GM21786 (cell line): Measurements from ENCODE around the gene CIAO2A.

ENCODE experiments used
- ATAC-seq: cut with Tn5 transposase; IDR thresholded peaks from one replicate; pipeline ENCODE4 v1.9.1; 2021; ENCODE audit not compliant: unreplicated experiment

CIAO2A gene

DNA sequence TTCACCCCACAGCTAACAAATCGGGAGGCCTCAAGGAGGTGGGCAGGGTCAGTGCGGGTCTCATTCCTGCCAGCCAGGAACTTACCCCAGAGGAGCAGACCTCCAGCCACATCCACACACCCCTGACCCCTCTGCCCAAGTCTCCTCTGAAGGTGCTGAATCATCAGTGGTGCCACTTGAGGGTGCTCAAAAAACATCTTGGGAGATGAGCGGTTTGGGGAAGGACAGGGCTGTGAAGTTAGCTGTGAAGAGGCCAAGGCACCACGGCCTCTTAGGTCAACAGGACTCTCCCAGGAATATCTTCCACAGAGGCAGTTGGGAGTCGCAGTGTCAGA, 48.6 kb downstream of the CIAO2A start:
- no peak for ATAC-seq

GRCh38 chr15:64044300-64045100, 49.1 kb downstream of the CIAO2A start:
- peak; percentile 54 for ATAC-seq

DNA sequence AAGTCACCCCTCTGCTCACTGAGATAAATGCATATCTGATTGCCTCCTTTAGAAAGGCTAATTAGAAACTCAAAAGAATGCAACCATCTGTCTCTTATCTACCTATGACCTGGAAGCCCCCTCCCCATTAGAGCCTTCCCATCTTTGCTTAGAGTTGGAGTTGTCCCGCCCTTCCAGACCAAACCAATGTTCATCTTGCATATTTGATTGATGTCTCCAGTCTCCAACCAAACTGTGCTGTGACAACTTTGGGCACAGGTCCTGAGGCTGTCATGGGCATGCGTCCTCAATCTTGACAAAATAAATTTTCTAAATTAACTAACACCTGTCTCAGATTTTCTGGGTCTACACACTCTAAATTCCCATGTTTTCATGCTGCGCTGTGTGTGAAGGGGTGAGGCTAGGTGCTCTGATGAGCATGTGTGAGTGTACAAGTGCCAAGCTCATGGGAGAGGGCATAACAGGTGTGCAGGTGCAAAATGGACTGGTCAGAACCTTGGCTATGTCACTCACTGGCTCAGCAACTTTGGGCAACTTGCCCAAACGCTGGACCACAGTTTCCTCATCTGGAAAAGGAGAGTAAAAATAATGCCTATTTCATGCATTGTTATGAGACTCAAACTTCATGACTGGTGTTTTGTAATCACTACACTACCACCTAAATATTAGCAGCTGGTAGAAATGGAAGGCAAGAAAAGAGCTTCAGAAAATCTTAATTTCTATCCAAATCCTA, 54.6 kb downstream of the CIAO2A start:
- ATAC-seq: no peak

- ATAC-seq: no peak
Observed at GRCh38 chr15:64037966-64038365, 55.7 kb downstream of the CIAO2A start.

GRCh38 chr15:64037116-64037515, 56.5 kb downstream of the CIAO2A start:
- ATAC-seq: no peak

DNA sequence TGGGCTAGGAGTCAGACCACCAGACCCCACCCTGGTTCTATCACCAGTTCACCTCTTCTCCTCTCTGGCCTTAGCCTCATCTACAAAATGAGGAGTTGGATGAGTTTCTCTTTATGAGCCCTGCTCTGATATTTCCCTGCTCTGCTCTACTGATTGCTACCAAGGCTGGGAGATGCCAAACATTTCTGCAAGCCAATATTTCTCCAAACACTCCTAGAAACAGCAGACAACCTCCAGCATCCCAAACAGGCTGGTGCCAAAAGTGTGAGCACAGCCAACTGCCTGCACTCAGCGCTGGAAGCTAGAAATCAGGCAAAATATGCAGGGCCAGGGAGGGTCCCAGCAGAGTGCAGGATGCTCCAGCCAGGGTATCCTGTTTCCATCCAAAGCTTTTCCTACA, 58.1 kb downstream of the CIAO2A start:
- no peak for ATAC-seq

GRCh38 chr15:64034519-64034918, 59.1 kb downstream of the CIAO2A start:
- no peak for ATAC-seq

DNA sequence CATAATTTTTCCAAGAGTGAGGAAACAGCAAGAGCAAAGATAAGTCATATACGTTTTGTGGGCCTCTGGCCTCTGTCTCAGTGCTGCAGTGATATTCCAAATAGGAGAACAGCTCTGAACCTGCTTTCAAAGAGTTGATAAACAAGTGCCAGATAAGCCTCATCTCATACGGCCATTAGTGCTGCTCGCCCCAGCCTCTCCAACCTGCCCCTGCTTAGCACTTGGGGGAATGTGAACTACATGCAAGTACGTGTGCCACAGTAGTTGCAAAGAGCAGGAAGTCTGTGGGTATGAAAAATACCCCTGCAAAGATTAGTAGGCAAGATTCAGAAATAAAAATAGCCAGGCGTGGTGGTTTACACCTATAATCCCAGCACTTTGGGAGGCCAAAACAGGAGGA, 61.3 kb downstream of the CIAO2A start:
- ATAC-seq: no peak

DNA sequence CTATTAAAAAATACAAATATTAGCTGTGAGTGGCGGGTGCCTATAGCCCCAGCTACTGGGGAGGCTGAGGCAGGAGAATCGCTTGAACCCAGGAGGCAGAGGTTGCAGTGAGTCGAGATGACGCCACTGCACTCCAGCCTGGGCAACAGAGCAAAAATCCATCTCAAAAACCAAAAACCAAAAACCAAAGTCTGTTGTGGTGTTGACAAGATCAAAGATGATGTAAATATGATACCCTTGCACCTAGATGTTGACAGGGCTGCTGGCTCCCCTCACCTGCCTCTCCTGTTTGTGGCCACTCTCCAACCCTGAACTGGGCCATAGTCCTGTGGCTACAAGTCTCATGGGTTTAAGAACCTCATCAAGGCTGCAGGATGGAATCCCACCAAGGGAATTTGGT, 63.5 kb downstream of the CIAO2A start:
- ATAC-seq: no peak

DNA sequence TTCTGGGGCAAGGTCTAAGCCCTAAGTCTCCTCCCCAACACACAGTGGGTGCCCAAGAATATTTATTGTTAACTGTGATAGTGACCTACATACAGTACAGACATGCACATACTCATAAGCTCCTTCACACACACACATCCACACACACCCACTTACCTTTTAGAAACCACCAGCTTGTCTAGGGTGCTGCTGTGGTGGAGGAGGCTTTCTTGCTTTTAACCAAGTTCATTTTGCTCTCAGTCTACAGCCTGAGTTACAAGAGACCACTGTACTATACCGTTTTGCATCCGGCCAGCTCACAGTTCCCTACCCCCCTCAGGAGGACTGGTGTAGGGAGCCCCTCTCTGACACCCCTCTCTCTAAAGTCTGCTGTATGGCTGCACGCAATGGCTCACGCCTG, 64.0 kb downstream of the CIAO2A start:
- ATAC-seq: no peak

- no peak for ATAC-seq
Observed at GRCh38 chr15:64029110-64029509, 64.5 kb downstream of the CIAO2A start.

DNA sequence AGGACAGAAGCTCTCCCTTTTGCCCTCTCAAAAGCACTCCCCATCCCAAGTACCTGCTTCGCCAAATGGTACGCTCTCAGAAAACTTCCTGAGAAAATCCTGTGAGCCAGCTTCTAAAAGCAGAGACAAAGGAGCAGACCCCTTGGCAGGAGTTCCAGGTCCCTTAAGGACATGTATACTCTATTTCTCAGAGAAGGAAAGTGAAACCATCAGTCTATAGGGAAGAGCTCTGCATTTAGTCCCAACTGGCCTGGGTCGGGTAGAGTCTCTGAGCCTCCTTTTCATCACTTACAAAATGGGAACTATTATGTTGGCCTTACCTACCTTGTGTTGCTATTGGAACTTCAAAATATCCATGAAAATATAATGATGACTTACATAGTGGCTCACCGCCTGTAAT, 67.0 kb downstream of the CIAO2A start:
- ATAC-seq: no peak

DNA sequence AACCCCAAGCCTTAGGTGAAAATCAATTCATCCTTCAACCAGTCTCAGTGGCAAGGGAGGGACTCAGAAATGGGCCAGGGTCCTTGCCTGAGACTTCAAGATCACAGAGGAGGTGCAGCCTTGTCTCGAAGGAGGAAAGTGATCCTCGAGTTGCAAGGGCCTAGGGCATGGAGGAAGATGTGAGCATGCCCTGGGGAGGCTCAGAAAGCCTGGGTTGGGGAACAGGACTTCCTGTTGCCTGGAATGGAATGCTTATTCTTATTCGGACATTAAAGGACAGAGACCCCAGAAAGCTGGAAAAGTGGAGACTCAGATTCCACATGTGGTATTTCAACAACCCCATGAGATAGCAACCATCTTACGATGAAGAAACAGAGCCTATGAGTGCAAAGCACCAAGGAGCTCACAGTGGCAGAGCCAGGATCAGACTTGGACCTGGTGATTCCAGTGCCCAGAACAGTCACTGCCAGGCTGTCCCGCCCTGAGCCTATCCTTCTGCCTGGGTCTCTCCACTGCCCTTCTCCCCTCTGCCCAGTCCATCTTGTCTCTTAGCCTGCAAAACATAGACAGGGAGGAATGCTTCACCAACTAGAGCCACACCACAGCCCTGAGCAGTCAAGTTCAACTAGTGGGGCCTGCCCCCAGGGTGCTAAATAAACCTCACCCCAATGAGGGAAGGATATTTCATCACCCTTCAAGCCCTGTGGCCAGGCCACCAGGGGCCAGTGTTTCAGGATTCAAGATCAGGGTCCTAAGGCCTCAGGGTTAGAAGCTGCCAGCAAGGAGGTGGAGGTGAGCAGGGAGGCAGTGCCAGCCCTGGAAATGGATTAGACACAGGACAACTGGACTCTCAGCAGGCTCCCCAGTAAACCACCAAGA, 69.2 kb downstream of the CIAO2A start:
- no peak for ATAC-seq

DNA sequence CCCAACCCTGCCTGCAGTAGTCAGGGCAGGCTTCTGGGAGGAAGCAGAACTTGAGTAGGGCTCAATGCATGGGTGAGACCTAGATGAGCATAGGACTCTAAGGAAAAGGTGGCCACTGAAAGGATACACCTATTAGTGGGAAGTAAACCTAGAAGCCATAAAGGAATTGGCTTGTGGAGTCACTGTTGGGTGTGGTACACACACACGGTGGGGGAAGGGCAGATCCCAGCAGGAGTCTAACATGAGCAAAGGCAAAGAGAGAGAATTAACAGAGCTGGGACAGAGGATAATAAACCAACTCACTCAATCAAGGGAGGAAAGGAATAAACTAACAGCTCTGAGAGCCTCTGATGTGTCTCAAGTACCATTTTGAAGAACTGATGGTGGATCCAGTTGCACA, 70.4 kb downstream of the CIAO2A start:
- ATAC-seq: no peak

- no peak for ATAC-seq
Observed at GRCh38 chr15:64022571-64022970, 71.1 kb downstream of the CIAO2A start.
